Trophoblast cell (in vitro differentiated cells and primary cell): ENCODE data around the gene DLG2.
"Not testable (repeated sequence)": the region's sequence is repeated elsewhere in the genome, so short reads cannot be mapped to it uniquely, and the experiment has no call there.

Experiments used
- DNase-seq, 2 donors: peaks; one replicate each; pipeline ENCODE4 v3.0.0-alpha.2; 2016
- H2AFZ ChIP-seq: 2 replicates; pipeline ENCODE4 v1.6.1; 2013; ENCODE audit warnings: low read length, moderate library complexity, mild to moderate bottlenecking; ENCODE audit not compliant: insufficient read depth, poor library complexity
- H2AK5ac ChIP-seq: 2 replicates; pipeline ENCODE4 v1.6.1; 2013; ENCODE audit warnings: mild to moderate bottlenecking, low read length
- H2BK120ac ChIP-seq: 2 replicates; pipeline ENCODE4 v1.6.1; 2013; ENCODE audit warnings: low read length, mild to moderate bottlenecking, moderate library complexity; ENCODE audit not compliant: insufficient read depth, poor library complexity
- H2BK12ac ChIP-seq: 2 replicates; pipeline ENCODE4 v1.6.1; 2013; ENCODE audit warnings: mild to moderate bottlenecking, low read length, moderate library complexity
- H2BK5ac ChIP-seq: 2 replicates; pipeline ENCODE4 v1.6.1; 2013; ENCODE audit warnings: low read length, low read depth, moderate library complexity, mild to moderate bottlenecking; ENCODE audit not compliant: poor library complexity
- H3K14ac ChIP-seq: 2 replicates; pipeline ENCODE4 v1.6.1; 2013; ENCODE audit warnings: mild to moderate bottlenecking, low read length
- H3K18ac ChIP-seq: 2 replicates; pipeline ENCODE4 v1.6.1; 2013; ENCODE audit warnings: mild to moderate bottlenecking, low read length
- H3K23ac ChIP-seq: 2 replicates; pipeline ENCODE4 v1.6.1; 2013; ENCODE audit warnings: low read length
- H3K27ac ChIP-seq: 2 replicates; pipeline ENCODE4 v1.5.1; 2013; ENCODE audit warnings: low read depth, mild to moderate bottlenecking, inconsistent platforms, low read length, moderate library complexity
- H3K27me3 ChIP-seq: 2 replicates; pipeline ENCODE4 v1.6.1; 2013; ENCODE audit warnings: inconsistent platforms, mild to moderate bottlenecking, low read length, moderate library complexity; ENCODE audit not compliant: insufficient read depth
- H3K36me3 ChIP-seq, 2 experiments: 1 replicate in 1 of 2; 2 replicates in 1 of 2; pipeline ENCODE4 v1.6.1; 2013; ENCODE audit warnings: low read length in 2 of 2, mild to moderate bottlenecking in 2 of 2, moderate library complexity in 1 of 2; ENCODE audit not compliant: insufficient read depth in 2 of 2, control insufficient read depth in 1 of 2
- H3K4ac ChIP-seq: 2 replicates; pipeline ENCODE4 v1.6.1; 2013; ENCODE audit warnings: low read depth, mild to moderate bottlenecking, low read length, moderate library complexity
- H3K4me1 ChIP-seq, 2 experiments: 1 replicate in 1 of 2; 2 replicates in 1 of 2; pipeline ENCODE4 v1.6.1; 2013; ENCODE audit warnings: low read length in 2 of 2, mild to moderate bottlenecking in 2 of 2, moderate library complexity in 1 of 2; ENCODE audit not compliant: insufficient read depth in 2 of 2, control insufficient read depth in 1 of 2
- H3K4me2 ChIP-seq: 2 replicates; pipeline ENCODE4 v1.6.1; 2013; ENCODE audit warnings: inconsistent platforms, mild to moderate bottlenecking, low read length, moderate library complexity
- H3K4me3 ChIP-seq: 2 replicates; pipeline ENCODE4 v1.5.1; 2013; ENCODE audit warnings: mild to moderate bottlenecking, low read depth, low read length, inconsistent platforms
- H3K79me1 ChIP-seq: one replicate; pipeline ENCODE4 v1.6.1; 2013; ENCODE audit warnings: low read length
- H3K79me2 ChIP-seq: 2 replicates; pipeline ENCODE4 v1.6.1; 2013; ENCODE audit warnings: low read length, mild to moderate bottlenecking; ENCODE audit not compliant: control insufficient read depth, insufficient read depth, poor library complexity
- H3K9ac ChIP-seq: 2 replicates; pipeline ENCODE4 v1.6.1; 2013; ENCODE audit warnings: mild to moderate bottlenecking, low read length
- H3K9me3 ChIP-seq: 2 replicates; pipeline ENCODE4 v1.6.1; 2013; ENCODE audit warnings: low read depth, mild to moderate bottlenecking, control low read depth, inconsistent platforms, low read length; ENCODE audit not compliant: insufficient read depth
- H4K12ac ChIP-seq: 2 replicates; pipeline ENCODE4 v1.6.1; 2013; ENCODE audit warnings: low read depth, mild to moderate bottlenecking, low read length, moderate library complexity
- H4K8ac ChIP-seq: 2 replicates; pipeline ENCODE4 v1.6.1; 2013; ENCODE audit warnings: low read depth, mild to moderate bottlenecking, low read length, moderate library complexity
- H4K91ac ChIP-seq: one replicate; pipeline ENCODE4 v1.6.1; 2013; ENCODE audit warnings: low read depth, mild to moderate bottlenecking, low read length, moderate library complexity
- WGBS: extraction: QIAGEN DNeasy Blood & Tissue Kit; methylation state at CpG from one replicate; pipeline ENCODE4 v1.1.7; 2013; ENCODE audit warnings: missing lambda C conversion rate; ENCODE audit not compliant: insufficient read length, insufficient coverage; ENCODE audit errors: extremely low coverage; 5-methylcytosine and 5-hydroxymethylcytosine counted together

Gene DLG2

DNA sequence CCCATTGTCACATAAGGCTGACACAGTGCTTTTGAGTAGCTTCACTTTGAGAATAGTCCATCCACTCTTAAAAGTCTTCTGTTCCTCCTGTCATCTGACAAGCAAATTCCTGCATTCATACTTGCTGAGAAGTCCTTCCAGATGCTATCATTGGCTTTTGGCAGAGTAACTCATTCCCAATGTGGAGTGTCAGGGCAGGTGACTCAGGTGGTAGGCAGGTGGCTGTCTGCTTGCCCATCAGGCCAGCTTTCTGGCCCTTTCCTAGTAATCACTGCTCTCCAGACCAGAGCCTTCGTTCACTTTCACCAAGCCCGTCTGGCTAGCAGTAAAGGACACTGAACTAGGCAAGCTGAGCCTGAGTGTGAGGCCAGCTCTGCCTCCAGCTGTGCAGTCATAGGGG is 2178.5 kb downstream of the DLG2 start:
- Histone ChIP-seq H3K79me1 (no peaks in the 10 kb centered on the region), H2BK120ac (no peak overlapping the region), H4K12ac (no peak overlapping the region), H2BK5ac (no peak overlapping the region), H3K9me3 (peaks cover 2% of the 10 kb centered on the region), H3K4ac (no peak overlapping the region), H3K36me3 (no peaks in the 10 kb centered on the region), H3K27me3 (no peaks in the 10 kb centered on the region), H3K14ac (no peak overlapping the region), H2AFZ (no peak overlapping the region), H3K79me2 (no peaks in the 10 kb centered on the region), H3K4me1 (no peaks in the 10 kb centered on the region), H4K8ac (no peak overlapping the region), H3K4me2 (no peak overlapping the region), H2AK5ac (no peak overlapping the region), H3K18ac (no peak overlapping the region), H3K27ac (no peak overlapping the region), H3K23ac (no peak overlapping the region), H3K9ac (no peak overlapping the region), H4K91ac (no peak overlapping the region), H3K4me3 (no peak overlapping the region), H2BK12ac (no peak overlapping the region)
- no CpG with 5 or more reads among the region's 2 CpGs for WGBS
- DNase-seq = peak; percentile 95 to 96

DNA sequence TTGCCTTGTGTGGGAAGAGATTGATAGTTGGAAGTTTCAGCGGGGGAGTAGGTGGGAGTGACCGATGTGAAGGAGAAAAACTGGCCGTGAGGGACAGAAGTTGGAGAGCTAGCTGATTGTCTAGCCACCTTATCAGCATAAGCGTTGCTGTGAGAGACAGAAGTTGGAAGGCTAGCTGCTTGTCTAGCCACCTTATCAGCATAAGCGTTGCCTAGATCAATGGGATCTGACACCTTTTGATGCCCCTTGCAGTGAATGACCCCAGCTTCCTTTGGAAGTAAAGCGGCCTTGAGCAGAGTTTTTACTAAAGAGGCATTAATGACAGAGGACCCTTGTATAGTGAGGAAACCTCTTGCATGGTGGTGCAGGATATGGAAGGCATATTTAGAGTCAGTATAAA is 2183.3 kb downstream of the DLG2 start:
- not testable (repeated sequence) for H3K4me3 ChIP-seq, H2AFZ ChIP-seq, H2AK5ac ChIP-seq, H3K27me3 ChIP-seq, DNase-seq, H3K79me1 ChIP-seq, H3K79me2 ChIP-seq, H3K4me1 ChIP-seq, H3K23ac ChIP-seq, H3K9ac ChIP-seq, H3K14ac ChIP-seq, H2BK12ac ChIP-seq, H3K9me3 ChIP-seq, H3K4me2 ChIP-seq, H3K18ac ChIP-seq, H4K8ac ChIP-seq, H2BK5ac ChIP-seq, H3K36me3 ChIP-seq, H3K4ac ChIP-seq, H4K91ac ChIP-seq, H3K27ac ChIP-seq, H4K12ac ChIP-seq, H2BK120ac ChIP-seq
- no CpG with 5 or more reads among the region's 6 CpGs for WGBS

DNA sequence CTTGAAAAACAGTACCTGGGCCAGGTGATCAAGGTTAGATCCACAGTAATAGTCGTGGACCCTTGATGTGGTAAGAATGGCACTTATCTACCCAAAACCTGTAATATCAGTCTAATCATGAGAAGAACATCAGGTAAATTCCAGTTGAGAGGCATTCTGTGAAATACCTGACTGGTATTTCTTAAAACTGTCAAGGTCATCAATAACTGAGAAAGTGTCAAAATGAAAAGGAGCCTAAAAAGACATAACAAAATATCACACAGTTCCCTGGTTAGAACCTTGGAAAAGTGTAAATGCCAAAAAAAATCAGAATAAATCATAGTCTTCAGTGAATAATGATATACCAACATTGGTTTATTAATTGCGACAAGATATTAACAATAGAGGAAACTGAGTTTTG is 2185.5 kb downstream of the DLG2 start:
- Histone ChIP-seq H3K36me3 (no peaks in the 10 kb centered on the region), H3K4ac (no peak overlapping the region), H3K27me3 (no peaks in the 10 kb centered on the region), H3K79me1 (no peaks in the 10 kb centered on the region), H3K14ac (no peak overlapping the region), H4K8ac (no peak overlapping the region), H2BK12ac (no peak overlapping the region), H3K4me1 (peaks cover 0 to 7% of the 10 kb centered on the region in 2 experiments), H3K9ac (no peak overlapping the region), H3K4me2 (no peak overlapping the region), H3K79me2 (no peaks in the 10 kb centered on the region), H3K27ac (no peak overlapping the region), H4K91ac (no peak overlapping the region), H2AFZ (no peak overlapping the region), H4K12ac (no peak overlapping the region), H3K9me3 (no peaks in the 10 kb centered on the region), H2BK5ac (no peak overlapping the region), H3K18ac (no peak overlapping the region), H2AK5ac (no peak overlapping the region), H3K4me3 (no peak overlapping the region), H3K23ac (no peak overlapping the region), H2BK120ac (no peak overlapping the region)
- WGBS = no CpG with 5 or more reads among the region's 2 CpGs
- no peak for DNase-seq

DNA sequence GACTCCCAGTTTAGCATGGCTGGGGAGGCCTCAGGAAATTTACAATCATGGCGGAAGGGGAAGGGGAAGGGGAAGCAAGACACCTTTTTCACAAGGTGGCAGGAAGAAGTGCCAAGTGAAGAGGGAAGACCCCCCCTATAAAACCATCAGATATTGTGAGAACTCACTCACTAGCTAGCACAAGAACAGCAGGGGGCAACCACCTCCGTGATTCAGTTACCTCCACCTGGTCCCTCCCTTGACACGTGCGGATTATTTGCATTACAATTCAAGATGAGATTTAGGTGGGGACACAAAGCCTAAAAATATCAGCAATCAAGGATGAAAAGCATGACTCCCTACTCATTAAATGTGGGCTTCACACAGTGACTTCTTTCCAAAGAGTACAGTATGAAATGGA is 2186.0 kb downstream of the DLG2 start:
- Histone ChIP-seq H3K79me1 (no peaks in the 10 kb centered on the region), H3K4ac (no peak overlapping the region), H3K36me3 (no peaks in the 10 kb centered on the region), H3K4me3 (no peak overlapping the region), H3K9ac (no peak overlapping the region), H4K91ac (no peak overlapping the region), H2BK12ac (no peak overlapping the region), H3K14ac (no peak overlapping the region), H2AK5ac (no peak overlapping the region), H3K9me3 (no peaks in the 10 kb centered on the region), H2AFZ (no peak overlapping the region), H3K4me2 (no peak overlapping the region), H3K79me2 (no peaks in the 10 kb centered on the region), H3K23ac (no peak overlapping the region), H4K12ac (no peak overlapping the region), H3K27me3 (no peaks in the 10 kb centered on the region), H3K18ac (no peak overlapping the region), H2BK120ac (no peak overlapping the region), H3K27ac (no peak overlapping the region), H4K8ac (no peak overlapping the region), H3K4me1 (peaks cover 0 to 7% of the 10 kb centered on the region in 2 experiments), H2BK5ac (no peak overlapping the region)
- WGBS = no CpG with 5 or more reads among the region's 4 CpGs
- no peak for DNase-seq
